GM12865 (cell line): ENCODE data around the gene SERGEF.

ENCODE experiments used
- DNase-seq: peaks from one replicate; pipeline ENCODE4 v3.0.0; 2010; ENCODE audit warnings: low read depth
- H3K4me3 ChIP-seq: 2 replicates; pipeline ENCODE4 v1.5.1; 2011; ENCODE audit warnings: mild to moderate bottlenecking, low read depth, low read length, control low read depth
- CTCF ChIP-seq: IDR thresholded peaks from 2 replicates; pipeline ENCODE4 v1.5.1; 2011; ENCODE audit warnings: low read length, control low read depth, low read depth, inconsistent platforms; ENCODE audit not compliant: insufficient read depth; ENCODE audit errors: missing control alignments

SERGEF gene

GRCh38 chr11:17828311-17828751 lies 184.5 kb downstream of the SERGEF start:
- DNase-seq: no peak
- H3K4me3 ChIP-seq: no peak overlapping the region
- TF ChIP-seq CTCF: no peak

DNA sequence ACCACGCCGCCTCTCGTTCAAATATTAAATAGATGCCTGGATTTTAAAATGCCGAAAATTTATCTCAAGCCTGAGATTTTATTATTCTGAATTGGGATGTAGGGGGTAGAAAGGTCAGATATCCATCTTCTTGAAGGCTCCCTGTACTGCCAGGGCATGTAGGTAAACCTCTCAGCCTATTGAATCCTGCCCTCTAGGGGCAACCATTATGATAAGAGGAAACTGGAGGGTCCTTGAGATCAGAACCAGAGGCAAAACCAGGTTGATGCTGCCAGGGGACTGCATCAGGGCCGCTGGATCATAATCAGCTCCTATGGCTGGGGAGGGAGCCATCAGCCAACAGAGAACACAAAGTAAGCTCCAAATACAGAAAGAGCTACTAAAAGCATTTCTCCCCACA lies 185.8 kb downstream of the SERGEF start:
- no peak for DNase-seq
- TF ChIP-seq CTCF: no peak
- H3K4me3 ChIP-seq: no peak overlapping the region

DNA sequence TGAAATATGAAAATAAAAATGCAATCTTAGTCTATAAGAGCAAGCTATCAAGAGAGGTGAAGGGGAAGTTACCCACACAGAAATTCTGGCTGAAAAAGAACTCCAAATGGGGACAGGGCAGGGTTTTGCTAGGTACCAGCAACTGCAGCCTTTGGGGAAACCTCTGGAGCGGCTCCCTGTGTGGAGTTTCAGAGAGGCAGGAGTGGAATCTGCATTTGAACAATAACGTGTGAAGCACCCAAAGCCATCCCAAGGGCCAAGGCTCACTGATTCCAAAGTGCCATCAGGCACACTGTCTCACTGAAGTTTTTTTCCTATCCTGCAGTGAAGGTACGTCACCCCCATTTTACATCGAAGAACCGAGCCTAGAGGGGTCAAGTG lies 190.5 kb downstream of the SERGEF start:
- TF ChIP-seq CTCF: no peak
- DNase-seq: no peak
- H3K4me3 ChIP-seq: no peak overlapping the region

GRCh38 chr11:17821648-17822400 lies 191.0 kb downstream of the SERGEF start:
- no peak overlapping the region for H3K4me3 ChIP-seq
- TF ChIP-seq CTCF: no peak
- DNase-seq: no peak

DNA sequence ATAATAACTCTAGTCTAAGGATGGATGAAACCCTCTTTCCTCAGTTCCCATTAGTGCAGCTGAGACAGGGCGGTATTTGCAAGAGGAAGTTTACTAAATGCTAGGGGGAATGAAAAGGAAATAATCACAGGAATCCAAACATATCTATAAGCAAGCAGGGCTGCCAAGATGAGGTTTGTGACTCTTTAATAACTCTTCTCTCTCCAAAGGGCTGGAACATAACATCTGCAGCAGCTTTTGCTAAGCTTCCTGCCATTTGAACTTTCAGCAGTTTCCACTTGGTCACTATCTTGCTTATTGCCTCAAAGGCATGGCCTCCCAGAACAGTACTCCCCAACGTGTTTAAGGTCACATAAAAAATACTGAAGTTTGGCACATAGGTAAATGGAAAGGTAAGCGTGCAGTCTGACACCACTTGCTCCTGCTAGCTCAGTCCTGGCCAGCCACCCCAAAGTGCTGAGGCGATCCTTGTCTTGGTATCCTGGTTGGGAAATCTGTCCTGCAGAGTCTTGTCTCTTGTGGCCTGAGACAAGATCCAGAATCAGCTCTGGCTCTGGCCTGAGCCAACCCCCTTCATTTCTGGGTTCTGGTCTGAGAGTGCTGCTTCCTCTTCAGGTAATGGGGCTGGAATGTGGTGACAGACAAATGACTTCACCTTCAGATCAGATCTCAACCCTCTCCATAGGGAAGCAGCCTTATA lies 196.5 kb downstream of the SERGEF start:
- no peak overlapping the region for H3K4me3 ChIP-seq
- DNase-seq: no peak
- TF ChIP-seq CTCF: no peak

- DNase-seq: no peak
- H3K4me3 ChIP-seq: no peak overlapping the region
- TF ChIP-seq CTCF: no peak
Observed at GRCh38 chr11:17814546-17814945, 198.3 kb downstream of the SERGEF start.

DNA sequence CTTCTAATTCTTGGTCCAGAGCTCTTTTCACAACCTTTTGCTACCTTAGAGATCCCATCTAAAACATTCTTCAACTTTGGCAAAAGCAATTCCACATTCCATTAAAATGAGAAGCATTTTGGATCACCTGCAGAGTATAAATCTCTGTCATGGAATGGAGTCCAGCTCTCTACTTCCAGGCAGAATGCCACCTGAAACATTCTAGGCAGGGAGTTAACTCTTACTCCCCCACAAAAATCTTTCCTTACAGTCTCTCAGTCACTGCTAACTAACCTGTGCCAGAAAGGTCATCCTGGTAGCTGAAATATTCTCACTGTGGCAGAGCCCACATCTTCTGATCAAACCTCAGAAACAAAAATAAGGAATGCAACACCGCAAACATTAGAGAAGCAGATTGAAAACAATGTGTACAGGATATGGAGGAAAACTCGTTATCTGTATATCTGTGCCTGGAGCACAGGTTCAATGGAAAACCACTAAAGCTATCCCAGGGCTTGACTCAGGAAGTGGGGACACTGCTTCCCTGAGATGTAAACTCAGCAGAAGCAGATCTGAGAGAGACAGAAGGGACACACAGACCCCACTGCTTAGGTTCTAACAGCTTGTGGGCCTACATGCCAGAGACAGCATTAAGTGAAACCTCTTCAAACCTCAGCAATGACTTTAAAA lies 199.3 kb downstream of the SERGEF start:
- H3K4me3 ChIP-seq: no peak overlapping the region
- no peak for TF ChIP-seq CTCF
- DNase-seq: no peak
